ENCODE data around the gene MUC3A.
"Not testable (repeated sequence)": the region's sequence is repeated elsewhere in the genome, so short reads cannot be mapped to it uniquely, and the experiment has no call there.

The MUC3A gene

DNA sequence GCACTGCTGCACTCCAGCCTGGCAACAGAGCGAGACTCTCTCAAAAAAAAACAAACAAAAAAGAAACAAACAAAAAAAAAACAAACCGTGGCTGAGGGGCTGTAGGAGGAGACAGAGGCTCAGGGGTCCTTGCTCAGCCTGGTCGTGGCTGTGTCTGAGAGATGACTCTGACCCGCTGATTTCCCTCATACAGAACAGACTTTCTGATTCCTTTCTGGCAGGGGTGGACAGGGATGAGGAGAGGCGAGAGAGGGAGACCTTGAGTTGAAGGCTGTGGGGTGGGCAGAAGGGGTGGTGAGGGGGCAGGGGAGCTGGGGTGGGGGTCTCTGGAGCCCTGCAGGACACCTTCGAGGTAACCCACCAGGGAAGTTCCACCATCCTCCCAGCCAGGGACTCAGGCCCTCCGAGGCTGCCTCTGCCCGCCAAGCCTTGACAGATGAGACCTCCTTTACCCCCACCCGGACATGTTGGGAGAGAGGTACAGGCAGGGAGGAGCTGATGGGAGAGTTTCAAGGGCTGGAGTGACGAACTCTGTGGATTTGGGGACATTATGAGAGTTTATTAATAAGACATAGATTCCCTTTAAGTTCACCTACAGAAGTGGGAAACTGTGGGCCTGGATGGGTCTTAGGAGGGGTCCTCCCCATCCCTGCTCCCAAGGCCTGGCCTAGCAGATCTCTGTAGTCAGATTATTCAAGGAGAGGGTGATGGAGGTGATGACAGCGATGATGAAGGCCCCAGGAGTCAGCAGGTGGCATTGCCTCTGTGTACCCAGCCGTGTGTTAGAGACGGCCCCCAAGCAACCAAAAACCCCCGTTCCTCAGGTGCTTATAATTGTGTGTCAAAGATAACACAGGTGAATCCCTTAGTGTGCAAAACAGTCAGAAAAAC, 22.0 kb downstream of the MUC3A start:
- no peak for DNase-seq

DNA sequence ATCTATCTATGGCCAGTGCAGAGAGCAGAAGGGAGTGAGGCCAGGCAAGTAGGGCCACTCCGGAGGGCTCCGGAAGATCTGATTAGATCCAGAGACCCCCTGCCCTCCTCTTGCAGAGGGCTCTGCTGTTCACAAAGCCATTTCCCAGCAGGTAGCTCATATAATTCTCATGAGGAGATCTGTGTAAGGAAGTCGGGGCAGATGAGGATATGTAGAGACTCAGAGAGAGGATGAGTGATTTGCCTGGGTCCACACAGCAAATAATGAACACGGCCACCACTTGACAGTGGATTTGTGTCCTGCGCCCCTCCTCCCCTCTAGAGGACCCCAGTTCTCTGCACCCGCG, 22.6 kb downstream of the MUC3A start:
- no peak for DNase-seq

DNA sequence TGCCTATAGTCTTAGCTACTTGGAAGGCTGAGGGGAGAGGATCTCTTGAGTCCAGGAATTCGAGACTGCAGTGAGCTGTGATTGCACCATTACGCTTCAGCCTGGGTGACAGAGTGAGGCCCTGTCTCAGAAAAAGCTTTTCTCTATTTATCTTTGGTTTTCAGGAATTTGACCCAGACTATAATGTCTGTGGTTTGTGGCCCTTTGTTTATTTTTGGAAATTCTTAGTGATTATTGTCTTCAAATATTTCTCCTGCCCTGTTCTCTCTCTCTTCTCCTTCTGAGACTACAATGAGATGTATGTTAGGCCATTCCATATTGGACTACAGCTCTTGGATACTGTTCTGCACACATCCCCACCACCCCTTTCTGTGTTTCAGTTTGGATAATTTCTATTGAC, 24.7 kb downstream of the MUC3A start:
- DNase-seq, result no peak

DNA sequence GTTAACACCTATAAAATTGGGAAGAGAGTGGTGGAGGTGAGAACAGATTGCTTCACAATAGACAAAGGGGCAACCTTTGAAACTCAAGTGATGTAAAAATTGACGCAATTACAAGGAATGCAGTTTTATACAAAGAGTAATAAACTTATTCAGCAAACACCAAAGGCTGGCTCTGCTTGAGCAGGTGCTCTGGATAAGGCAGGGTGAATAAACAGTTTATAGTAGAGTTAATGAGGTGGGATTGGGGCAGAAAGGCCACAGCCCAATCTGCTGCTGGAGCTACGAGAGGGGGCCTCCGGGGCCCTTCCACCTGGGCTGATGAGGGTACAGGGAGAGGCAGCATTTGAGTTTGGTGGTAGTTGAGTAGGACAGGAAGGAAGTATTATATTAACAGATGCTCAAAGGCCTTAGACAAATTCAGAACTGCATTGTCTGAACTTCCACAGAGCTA, 26.1 kb downstream of the MUC3A start:
- DNase-seq, result no peak

DNA sequence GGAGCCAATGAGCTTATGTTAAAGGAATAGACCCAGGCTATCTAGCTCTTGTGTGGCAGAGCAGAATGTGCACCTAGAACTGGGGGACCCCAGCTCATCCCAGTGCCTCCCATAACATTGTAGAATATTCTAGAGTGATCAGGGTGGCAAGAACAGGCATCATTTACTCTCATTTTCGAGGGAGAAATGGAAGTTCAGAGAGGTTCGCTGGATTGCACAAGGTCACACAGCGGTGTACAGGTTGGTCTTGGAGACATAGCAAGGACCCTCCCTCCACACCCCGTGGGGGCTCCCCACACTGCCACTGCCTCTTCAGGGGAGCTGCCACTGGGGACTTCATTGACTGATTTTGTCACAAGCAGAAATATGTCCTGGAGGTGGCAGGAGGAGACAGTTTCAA, 29.0 kb downstream of the MUC3A start:
- DNase-seq, result no peak

DNA sequence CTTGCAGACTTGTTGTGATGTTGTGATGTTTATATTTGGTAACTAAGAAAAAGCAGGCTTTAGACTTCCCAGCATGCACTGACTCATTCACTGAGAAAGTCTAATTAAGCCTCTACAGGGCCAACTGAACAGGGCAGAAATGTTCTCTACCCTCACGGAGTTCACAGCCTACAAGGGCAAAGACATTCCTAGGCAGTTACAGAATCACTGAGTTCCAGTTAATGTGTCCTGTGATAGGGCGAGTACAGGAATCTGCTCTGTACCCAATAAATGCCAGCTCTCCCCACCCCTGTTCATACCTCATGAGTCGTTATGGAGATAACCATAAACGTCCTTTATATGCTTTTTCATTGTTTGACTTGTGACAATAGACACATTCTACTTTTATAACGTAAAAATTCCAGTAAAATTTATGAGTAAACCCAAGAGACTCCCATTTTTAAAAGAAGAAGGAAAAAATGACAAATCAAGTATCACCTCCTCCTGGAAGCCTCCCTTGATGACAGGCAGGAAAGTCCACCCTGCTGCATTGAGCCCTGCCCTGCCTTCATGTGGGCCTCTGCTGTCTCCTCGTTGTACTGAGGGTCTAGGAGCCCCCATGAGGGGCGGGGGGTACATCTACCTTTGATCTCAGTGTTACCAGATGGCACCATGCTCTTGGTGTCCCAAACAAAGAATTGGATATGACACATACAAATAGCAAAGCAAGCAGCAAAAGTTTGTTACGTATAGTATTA, 34.3 kb downstream of the MUC3A start:
- no peak for DNase-seq

DNA sequence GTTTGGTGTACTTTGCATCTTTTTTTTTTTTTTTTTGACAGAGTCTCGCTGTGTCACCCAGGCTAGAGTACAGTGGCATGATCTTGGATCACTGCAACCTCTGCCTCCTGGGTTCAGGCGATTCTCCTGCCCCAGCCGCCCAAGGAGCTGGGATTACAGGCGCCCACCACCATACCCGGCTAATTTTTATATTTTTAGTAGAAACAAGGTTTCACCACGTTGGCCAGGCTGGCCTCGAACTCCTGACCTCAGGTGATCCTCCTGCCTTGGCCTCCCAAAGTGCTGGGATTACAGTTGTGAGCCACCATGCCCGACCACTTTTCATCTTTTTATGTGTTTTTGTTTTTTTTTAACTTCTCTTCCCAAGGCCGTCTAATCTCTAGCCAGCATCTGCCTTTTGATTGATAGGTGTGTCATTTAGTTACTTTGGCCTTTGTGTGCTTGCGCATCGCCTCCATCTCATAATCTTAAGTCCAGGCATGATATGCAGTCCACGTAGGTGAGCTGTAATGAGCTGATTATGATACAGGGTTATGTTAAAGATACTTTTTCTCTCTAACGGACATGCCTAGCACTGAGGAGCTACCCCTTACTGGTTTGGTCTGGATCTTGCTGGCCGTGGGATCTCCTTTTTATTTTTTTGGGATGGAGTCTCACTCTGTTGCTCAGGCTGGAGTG, 35.0 kb downstream of the MUC3A start:
- not testable (repeated sequence) for DNase-seq

DNA sequence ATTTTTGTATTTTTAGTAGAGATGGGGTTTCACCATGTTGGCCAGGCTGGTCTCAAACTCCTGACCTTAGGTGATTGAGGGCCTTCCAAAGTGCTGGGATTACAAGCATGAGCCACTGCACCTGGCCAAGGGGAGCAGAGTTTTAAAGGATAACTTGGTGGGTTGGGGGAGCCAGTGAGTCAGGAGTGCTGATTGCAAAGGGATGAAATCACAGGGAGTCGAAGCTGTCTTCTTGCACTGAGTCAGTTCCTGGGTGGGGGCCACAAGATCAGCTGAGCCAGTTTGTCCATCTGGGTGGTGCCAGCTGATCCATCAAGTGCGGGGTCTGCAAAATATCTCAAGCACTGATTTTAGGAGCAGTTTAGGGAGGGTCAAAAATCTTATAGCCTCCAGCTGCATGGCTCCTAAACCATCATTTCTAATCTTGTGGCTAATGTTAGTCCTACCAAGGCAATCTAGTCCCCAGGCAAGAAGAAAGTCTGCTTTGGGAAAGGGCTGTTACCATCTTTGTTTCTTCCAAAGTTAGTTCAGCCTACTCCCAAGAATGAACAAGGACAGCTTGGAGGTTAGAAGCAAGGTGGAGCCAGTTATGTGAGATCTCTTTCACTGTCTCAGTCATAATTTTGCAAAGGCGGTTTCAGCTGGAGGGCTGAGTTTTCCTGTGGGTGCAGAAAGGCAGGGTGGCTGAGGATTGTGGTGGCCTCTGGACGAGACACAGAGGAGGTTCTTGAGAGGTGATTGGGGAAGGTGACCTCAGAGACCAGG, 35.9 kb downstream of the MUC3A start:
- not testable (repeated sequence) for DNase-seq

DNA sequence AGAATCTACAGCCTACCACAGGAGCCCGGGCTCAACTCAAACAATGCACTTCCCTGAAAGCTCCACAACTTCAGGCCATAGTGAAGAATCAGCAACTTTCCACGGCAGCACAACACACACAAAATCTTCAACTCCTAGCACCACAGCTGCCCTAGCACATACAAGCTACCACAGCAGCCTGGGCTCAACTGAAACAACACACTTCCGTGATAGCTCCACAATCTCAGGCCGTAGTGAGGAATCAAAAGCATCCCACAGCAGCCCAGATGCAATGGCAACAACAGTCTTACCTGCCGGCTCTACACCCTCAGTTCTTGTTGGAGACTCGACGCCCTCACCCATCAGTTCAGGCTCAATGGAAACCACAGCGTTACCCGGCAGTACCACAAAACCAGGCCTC, 42.3 kb downstream of the MUC3A start:
- DNase-seq, result no peak

DNA sequence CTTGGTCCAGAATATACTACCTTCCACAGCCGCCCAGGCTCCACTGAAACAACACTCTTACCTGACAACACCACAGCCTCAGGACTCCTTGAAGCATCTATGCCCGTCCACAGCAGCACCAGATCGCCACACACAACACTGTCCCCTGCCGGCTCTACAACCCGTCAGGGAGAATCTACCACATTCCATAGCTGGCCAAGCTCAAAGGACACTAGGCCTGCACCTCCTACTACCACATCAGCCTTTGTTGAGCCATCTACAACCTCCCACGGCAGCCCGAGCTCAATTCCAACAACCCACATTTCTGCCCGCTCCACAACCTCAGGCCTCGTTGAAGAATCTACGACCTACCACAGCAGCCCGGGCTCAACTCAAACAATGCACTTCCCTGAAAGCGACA, 42.9 kb downstream of the MUC3A start:
- DNase-seq, result not testable (repeated sequence)

DNA sequence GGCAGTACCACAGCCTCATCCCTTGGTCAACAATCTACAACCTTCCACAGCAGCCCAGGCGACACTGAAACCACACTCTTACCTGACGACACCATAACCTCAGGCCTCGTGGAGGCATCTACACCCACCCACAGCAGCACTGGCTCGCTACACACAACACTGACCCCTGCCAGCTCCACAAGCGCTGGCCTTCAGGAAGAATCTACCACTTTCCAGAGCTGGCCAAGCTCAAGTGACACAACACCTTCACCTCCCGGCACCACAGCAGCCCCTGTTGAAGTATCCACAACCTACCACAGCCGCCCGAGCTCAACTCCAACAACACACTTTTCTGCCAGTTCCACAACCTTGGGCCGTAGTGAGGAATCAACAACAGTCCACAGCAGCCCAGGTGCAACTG, 45.3 kb downstream of the MUC3A start:
- not testable (repeated sequence) for DNase-seq

DNA sequence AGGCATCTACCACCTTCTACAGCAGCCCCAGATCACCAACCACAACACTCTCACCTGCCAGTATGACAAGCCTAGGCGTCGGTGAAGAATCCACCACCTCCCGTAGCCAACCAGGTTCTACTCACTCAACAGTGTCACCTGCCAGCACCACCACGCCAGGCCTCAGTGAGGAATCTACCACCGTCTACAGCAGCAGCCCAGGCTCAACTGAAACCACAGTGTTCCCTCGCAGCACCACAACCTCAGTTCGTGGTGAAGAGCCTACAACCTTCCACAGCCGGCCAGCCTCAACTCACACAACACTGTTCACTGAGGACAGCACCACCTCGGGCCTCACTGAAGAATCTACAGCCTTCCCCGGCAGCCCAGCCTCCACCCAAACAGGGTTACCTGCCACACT, 49.2 kb downstream of the MUC3A start:
- not testable (repeated sequence) for DNase-seq

DNA sequence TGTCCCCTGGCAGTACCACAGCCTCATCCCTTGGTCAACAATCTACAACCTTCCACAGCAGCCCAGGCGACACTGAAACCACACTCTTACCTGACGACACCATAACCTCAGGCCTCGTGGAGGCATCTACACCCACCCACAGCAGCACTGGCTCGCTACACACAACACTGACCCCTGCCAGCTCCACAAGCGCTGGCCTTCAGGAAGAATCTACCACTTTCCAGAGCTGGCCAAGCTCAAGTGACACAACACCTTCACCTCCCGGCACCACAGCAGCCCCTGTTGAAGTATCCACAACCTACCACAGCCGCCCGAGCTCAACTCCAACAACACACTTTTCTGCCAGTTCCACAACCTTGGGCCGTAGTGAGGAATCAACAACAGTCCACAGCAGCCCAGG, 50.0 kb downstream of the MUC3A start:
- DNase-seq, result not testable (repeated sequence)

DNA sequence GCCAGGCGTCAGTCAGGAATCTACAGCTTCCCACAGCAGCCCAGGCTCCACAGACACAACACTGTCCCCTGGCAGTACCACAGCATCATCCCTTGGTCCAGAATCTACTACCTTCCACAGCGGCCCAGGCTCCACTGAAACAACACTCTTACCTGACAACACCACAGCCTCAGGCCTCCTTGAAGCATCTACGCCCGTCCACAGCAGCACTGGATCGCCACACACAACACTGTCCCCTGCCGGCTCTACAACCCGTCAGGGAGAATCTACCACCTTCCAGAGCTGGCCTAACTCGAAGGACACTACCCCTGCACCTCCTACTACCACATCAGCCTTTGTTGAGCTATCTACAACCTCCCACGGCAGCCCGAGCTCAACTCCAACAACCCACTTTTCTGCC, 50.7 kb downstream of the MUC3A start:
- not testable (repeated sequence) for DNase-seq

DNA sequence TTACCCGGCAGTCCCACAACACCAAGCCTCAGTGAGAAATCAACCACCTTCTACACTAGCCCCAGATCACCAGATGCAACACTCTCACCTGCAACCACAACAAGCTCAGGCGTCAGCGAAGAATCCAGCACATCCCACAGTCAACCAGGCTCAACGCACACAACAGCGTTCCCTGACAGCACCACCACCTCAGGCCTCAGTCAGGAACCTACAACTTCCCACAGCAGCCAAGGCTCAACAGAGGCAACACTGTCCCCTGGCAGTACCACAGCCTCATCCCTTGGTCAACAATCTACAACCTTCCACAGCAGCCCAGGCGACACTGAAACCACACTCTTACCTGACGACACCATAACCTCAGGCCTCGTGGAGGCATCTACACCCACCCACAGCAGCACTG, 53.0 kb downstream of the MUC3A start:
- DNase-seq, result not testable (repeated sequence)

DNA sequence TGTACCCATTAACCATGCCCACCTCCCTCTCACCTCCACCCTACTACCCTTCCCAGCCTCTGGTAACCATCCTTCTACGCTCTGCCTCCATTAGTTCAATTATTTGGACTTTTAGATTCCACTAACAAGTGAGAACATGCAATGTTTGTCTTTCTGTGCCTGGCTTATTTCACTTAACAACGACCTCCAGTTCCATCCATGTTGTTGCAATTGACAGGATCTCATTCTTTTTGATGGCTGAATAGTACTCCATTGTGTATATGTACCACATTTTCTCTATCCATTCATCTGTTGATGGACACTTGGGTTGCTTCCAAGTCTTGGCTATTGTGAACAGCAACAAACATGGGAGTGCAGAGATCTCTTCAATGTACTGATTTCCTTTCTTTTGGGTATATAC, 58.0 kb downstream of the MUC3A start:
- DNase-seq, result not testable (repeated sequence)

DNA sequence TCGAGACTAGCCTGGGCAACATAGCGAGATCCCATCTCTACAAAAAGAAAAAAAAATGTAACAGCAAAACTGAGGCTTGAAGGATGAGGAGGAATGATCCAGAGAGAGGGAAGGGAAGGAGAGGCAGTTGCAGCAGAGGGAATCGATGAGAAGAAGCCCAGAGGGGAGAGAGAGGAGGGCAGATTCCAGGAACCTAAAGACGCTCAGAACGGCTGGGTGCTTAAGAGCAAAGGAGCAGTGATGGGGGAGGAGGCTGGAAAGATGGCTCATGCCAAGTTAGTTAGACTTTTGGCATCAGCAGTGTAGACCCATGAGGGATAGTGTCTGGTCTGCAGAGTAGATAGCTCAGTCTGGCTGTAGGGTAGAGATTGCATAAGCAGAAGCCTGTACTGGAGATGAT, 60.3 kb downstream of the MUC3A start:
- no peak for DNase-seq

DNA sequence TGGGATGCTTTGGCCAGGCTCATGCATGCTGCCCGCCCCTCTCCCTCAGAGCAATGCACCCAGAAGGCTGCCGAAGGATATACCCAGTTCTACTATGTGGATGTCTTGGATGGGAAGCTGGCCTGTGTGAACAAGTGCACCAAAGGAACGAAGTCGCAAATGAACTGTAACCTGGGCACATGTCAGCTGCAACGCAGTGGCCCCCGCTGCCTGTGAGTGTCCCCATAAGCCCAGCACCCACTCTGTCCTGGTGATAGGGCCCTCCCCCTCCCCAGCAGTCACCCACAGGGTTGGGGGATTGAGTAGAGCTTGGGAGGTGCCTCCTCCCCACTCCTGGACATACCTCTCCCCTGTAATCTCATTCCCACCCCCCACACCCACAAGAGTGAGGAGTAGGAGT, 63.6 kb downstream of the MUC3A start:
- DNase-seq, result no peak

DNA sequence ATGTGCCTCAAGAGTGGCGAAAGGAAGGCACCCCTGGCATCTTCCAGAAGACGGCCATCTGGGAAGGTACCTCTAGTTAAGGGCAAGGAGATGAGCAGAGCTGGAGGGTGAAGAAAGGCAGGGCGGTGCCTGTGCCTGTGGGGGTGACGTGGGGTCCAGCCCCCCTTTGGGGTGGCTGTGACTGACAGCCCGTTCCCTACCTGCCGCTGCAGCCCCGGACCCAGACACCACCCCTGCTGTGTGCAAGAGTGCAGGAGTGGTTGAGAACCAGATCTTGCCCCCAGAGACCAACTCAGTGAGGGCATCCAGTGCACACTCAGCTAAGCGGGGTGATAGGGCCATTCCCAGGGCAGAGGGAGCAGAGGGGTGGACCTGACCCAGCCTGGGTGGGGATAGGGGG, 66.3 kb downstream of the MUC3A start:
- no peak for DNase-seq

DNA sequence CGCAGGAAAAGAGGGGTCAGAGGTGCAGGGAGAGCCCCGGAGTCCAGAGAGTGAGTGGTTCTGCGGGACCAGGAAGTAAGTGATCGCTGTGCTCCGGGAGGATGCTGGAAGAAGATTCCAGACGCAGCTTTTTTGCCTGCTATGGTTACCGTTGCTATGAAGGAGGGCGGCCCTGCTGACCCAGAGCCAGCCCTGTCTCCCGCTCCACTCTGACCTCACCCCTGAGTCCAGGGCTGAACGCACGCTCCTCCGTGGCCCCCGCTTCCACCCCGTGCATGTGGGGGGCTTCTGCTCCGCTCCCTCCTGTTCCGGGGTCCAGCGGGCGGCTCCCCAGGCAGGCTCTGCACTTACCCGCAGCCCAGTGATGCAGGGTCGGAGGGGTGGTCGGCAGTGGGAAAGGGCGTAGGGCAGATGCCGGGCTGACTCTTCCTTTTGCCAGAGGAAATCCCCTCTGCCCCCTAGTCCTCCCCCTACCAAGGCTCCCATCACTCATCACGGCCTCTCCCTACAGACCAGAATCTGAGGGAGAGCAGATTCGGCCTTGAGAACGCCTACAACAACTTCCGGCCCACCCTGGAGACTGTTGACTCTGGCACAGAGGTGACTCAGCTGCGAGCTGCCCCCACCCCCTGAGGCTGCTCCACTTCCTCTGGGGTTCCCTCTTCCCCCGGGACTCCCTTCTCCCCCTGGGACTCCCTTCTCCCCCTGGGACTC, 67.9 kb downstream of the MUC3A start:
- peak in 5 of 6 experiments; percentile 7 to 24 (median 10) for DNase-seq

Measured in stimulated activated naive CD4-positive, alpha-beta T cell (primary cell).